Measurements from ENCODE around the gene GTF2H1. TPM values are rescaled to one million over a fixed set of nuclear protein-coding genes. Genes with fewer than 3 reads are reported as not detected.
A peak's percentile ranks its signal among the peaks of the same experiment; 100 is the strongest.

The GTF2H1 gene
- total RNA-seq, 2 experiments from 2014 or later = 15.1 to 17.7 TPM

GRCh38 chr11:18309691-18310090, 12.7 kb upstream of the GTF2H1 start:
- Histone ChIP-seq H3K4me3 (ENCODE audit: low read length) (no peak overlapping the region), H3K4me1 (ENCODE audit: insufficient read depth, low read length) (no peaks in the 10 kb centered on the region), H3K27me3 (ENCODE audit: control insufficient read depth in 1 of 2, insufficient read depth in 2 of 2, low read length in 2 of 2) (no peaks in the 10 kb centered on the region), H3K36me3 (ENCODE audit: insufficient read depth, low read length) (peaks cover 65% of the 10 kb centered on the region), H3K9me3 (ENCODE audit: control insufficient read depth in 1 of 2, insufficient read depth in 1 of 2, low read length in 2 of 2) (no peaks in the 10 kb centered on the region), H3K27ac (ENCODE audit: low read depth in 1 of 2, low read length in 2 of 2) (no peak overlapping the region)
- CTCF ChIA-PET = no interaction called here
- H3K27me3 Mint-ChIP-seq = no peaks in the 10 kb centered on the region
- no peaks in the 10 kb centered on the region for H3K9me3 Mint-ChIP-seq
- intact Hi-C loops (cut with DNase I, micrococcal nuclease) = loop anchor here in 1 of 2 experiments (10.0 kb wide), 1 partner anchor 425 kb away; no protein-coding TSS in a partner anchor
- POLR2A ChIA-PET = no interaction called here
- no peak overlapping the region for H3K4me3 Mint-ChIP-seq
- no peak overlapping the region for H3K27ac Mint-ChIP-seq
- no peak for TF ChIP-seq CTCF (IDR thresholded peaks at IDR 0.05)
- H3K36me3 Mint-ChIP-seq (ENCODE audit: low read depth) = peaks cover 78% of the 10 kb centered on the region
- H3K4me1 Mint-ChIP-seq (ENCODE audit: low read depth) = no peaks in the 10 kb centered on the region
- no peak for ATAC-seq (ENCODE audit: poor library complexity)
- DNase-seq = no peak

GRCh38 chr11:18310800-18311340, 11.5 kb upstream of the GTF2H1 start:
- Mint-ChIP-seq H3K9me3 (no peaks in the 10 kb centered on the region), H3K4me3 (no peak overlapping the region), H3K4me1 (ENCODE audit: low read depth) (no peaks in the 10 kb centered on the region), H3K27me3 (no peaks in the 10 kb centered on the region), H3K27ac (no peak overlapping the region), H3K36me3 (ENCODE audit: low read depth) (peaks cover 78% of the 10 kb centered on the region)
- ChIA-PET POLR2A (no interaction called here), CTCF (interaction anchor here (0.6 kb wide), 1 partner anchor 299 kb away, joined by 3 read pairs; no protein-coding TSS in a partner anchor)
- no peak overlapping the region for H3K4me3 ChIP-seq (ENCODE audit: low read length)
- DNase-seq (peak in 3 of 14 experiments; percentile 19 to 48 (median 37)), ATAC-seq (ENCODE audit: poor library complexity) (no peak)
- peaks cover 54% of the 10 kb centered on the region for H3K36me3 ChIP-seq (ENCODE audit: insufficient read depth, low read length)
- H3K27me3 ChIP-seq (ENCODE audit: control insufficient read depth in 1 of 2, insufficient read depth in 2 of 2, low read length in 2 of 2) = no peaks in the 10 kb centered on the region
- no peaks in the 10 kb centered on the region for H3K9me3 ChIP-seq (ENCODE audit: control insufficient read depth in 1 of 2, insufficient read depth in 1 of 2, low read length in 2 of 2)
- TF ChIP-seq CTCF (IDR thresholded peaks at IDR 0.05) = no peak
- no peaks in the 10 kb centered on the region for H3K4me1 ChIP-seq (ENCODE audit: insufficient read depth, low read length)
- intact Hi-C loops (cut with DNase I, micrococcal nuclease) = no loop called here
- H3K27ac ChIP-seq (ENCODE audit: low read depth in 1 of 2, low read length in 2 of 2) = no peak overlapping the region

- Histone ChIP-seq H3K9me3 (ENCODE audit: control insufficient read depth in 1 of 2, insufficient read depth in 1 of 2, low read length in 2 of 2) (no peaks in the 10 kb centered on the region), H3K4me1 (ENCODE audit: insufficient read depth, low read length) (no peaks in the 10 kb centered on the region), H3K27me3 (ENCODE audit: control insufficient read depth in 1 of 2, insufficient read depth in 2 of 2, low read length in 2 of 2) (no peaks in the 10 kb centered on the region), H3K36me3 (ENCODE audit: insufficient read depth, low read length) (peaks cover 43% of the 10 kb centered on the region), H3K4me3 (ENCODE audit: low read length) (no peak overlapping the region), H3K27ac (ENCODE audit: low read depth in 1 of 2, low read length in 2 of 2) (no peak overlapping the region)
- no peaks in the 10 kb centered on the region for H3K27me3 Mint-ChIP-seq
- ATAC-seq (ENCODE audit: poor library complexity) (no peak), DNase-seq (no peak)
- H3K9me3 Mint-ChIP-seq = no peaks in the 10 kb centered on the region
- H3K4me3 Mint-ChIP-seq = no peak overlapping the region
- peaks cover 73% of the 10 kb centered on the region for H3K36me3 Mint-ChIP-seq (ENCODE audit: low read depth)
- H3K27ac Mint-ChIP-seq = no peak overlapping the region
- CTCF ChIA-PET = no interaction called here
- POLR2A ChIA-PET = no interaction called here
- TF ChIP-seq CTCF (IDR thresholded peaks at IDR 0.05) = no peak
- intact Hi-C loops (cut with DNase I, micrococcal nuclease) = no loop called here
- H3K4me1 Mint-ChIP-seq (ENCODE audit: low read depth) = no peaks in the 10 kb centered on the region
Observed at GRCh38 chr11:18312012-18312411, 10.4 kb upstream of the GTF2H1 start.

Measured in CD4-positive, alpha-beta T cell (primary cell).